Lung (tissue), 16 donors: ENCODE data around the gene GPR32. TPM values are rescaled to one million over a fixed set of nuclear protein-coding genes. Genes with fewer than 3 reads are reported as not detected.
"Not testable (repeated sequence)": the region's sequence is repeated elsewhere in the genome, so short reads cannot be mapped to it uniquely, and the experiment has no call there.

Source experiments
- ATAC-seq: fragments of 200-7000 bp; cut with Tn5 transposase; one replicate; pipeline ENCODE4 v1.9.1; 2020; ENCODE audit warnings: moderate number of reproducible peaks; ENCODE audit not compliant: insufficient read depth, low FRiP score
- DNase-seq, 3 donors: peaks; one replicate each; pipeline ENCODE4 v3.0.0-alpha.2; 2013 to 2017
- H3K27ac ChIP-seq, 2 donors: one replicate each; pipeline ENCODE4 v1.5.1; 2013; ENCODE audit warnings: mild to moderate bottlenecking in 2 of 2, moderate library complexity in 2 of 2, control low read depth in 1 of 2, inconsistent platforms in 1 of 2, low read depth in 1 of 2, low read length in 1 of 2
- H3K27me3 ChIP-seq, 3 donors: one replicate each; pipeline ENCODE4 v1.5.1; 2013; ENCODE audit warnings: low read length in 2 of 3; ENCODE audit not compliant: control insufficient read depth in 3 of 3, insufficient read depth in 3 of 3
- H3K36me3 ChIP-seq, 4 donors: one replicate each; pipeline ENCODE4 v1.5.1; 2013; ENCODE audit warnings: low read length in 4 of 4, mild to moderate bottlenecking in 1 of 4, moderate library complexity in 1 of 4; ENCODE audit not compliant: control insufficient read depth in 4 of 4, insufficient read depth in 4 of 4
- H3K4me1 ChIP-seq, 5 donors: one replicate each; pipeline ENCODE4 v1.5.1; 2013; ENCODE audit warnings: low read length in 5 of 5, mild to moderate bottlenecking in 2 of 5, moderate library complexity in 1 of 5; ENCODE audit not compliant: control insufficient read depth in 5 of 5, insufficient read depth in 5 of 5
- H3K4me3 ChIP-seq: one replicate; pipeline ENCODE4 v1.5.1; 2013; ENCODE audit warnings: mild to moderate bottlenecking, control low read depth, moderate library complexity
- H3K9ac ChIP-seq, 2 donors: one replicate each; pipeline ENCODE4 v1.5.1; 2013; ENCODE audit warnings: low read length in 2 of 2, control low read depth in 1 of 2; ENCODE audit not compliant: insufficient read depth in 1 of 2
- H3K9me3 ChIP-seq, 4 donors: one replicate each; pipeline ENCODE4 v1.5.1; 2013; ENCODE audit warnings: low read length in 3 of 4, mild to moderate bottlenecking in 1 of 4, moderate library complexity in 1 of 4; ENCODE audit not compliant: control insufficient read depth in 4 of 4, insufficient read depth in 3 of 4
- WGBS, 2 donors: extraction: QIAGEN DNeasy Blood & Tissue Kit; methylation state at CpG; one replicate each; pipeline ENCODE4 v1.1.7; 2013; 5-methylcytosine and 5-hydroxymethylcytosine counted together
- long read RNA-seq, 5 donors: transcript quantifications; one replicate each; lab custom pipeline, GENCODE V29; 2026
- polyA plus RNA-seq, 2 donors: library from polyadenylated mRNA; stranded (reverse); fragments of 200-250 nt; gene quantifications; one replicate each; pipeline ENCODE4 v1.2.1, GENCODE V29; 2013
- total RNA-seq, 2 donors: library from RNA; depleted of rRNA in 1 of 2; stranded (reverse); fragments of >200 nt in 1 of 2; gene quantifications; one replicate each; pipeline ENCODE4 v1.2.1, GENCODE V29; 2014 to 2021
- TF ChIP-seq, protein P1 (sequence below): IDR thresholded peaks from 2 replicates; pipeline ENCODE4 v1.5.1; 2012; ENCODE audit warnings: mild to moderate bottlenecking; ENCODE audit errors: control extremely low read depth, extremely low read depth
- donor health status: control.
- donor health status: control.
- donor health status: Bipolar disorder and iron deficiency.
- donor health status: healthy.
- donor health status: DM: yes; HTN: yes; CAD: no.

Gene GPR32
- not detected for total RNA-seq
- not detected for polyA plus RNA-seq
- long read RNA-seq, donor 1 = 0 reads
- long read RNA-seq, donor 2 = 0 reads
- long read RNA-seq, donor 3 = 0 reads
- long read RNA-seq, donor 4 = 0 reads
- long read RNA-seq, donor 5 = 0 reads

DNA sequence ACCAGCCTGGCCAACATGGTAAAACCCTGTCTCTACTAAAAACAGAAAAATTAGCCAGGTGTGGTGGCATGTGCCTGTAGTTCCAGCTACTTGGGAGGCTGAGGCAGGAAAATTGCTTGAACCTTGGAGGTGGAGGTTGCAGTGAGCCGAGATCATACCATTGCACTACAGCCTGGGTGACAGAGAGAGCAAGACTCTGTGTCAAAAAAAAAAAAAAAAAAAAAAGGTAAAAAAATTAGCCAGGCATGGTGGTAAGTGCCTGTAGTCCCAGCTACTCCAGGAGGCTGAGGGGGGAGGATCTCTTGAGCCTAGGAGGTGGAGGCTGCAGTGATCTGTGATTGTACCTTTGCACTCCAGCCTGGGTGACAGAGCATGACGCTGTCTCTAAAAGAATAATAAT is at the start of gene GPR32:
Gene GPR32, plus strand, starts transcription at position 301 of the 400 bp plus-strand sequence. CDS start 137 bp downstream, outside the sequence.
- not testable (repeated sequence) for H3K9me3 ChIP-seq

DNA sequence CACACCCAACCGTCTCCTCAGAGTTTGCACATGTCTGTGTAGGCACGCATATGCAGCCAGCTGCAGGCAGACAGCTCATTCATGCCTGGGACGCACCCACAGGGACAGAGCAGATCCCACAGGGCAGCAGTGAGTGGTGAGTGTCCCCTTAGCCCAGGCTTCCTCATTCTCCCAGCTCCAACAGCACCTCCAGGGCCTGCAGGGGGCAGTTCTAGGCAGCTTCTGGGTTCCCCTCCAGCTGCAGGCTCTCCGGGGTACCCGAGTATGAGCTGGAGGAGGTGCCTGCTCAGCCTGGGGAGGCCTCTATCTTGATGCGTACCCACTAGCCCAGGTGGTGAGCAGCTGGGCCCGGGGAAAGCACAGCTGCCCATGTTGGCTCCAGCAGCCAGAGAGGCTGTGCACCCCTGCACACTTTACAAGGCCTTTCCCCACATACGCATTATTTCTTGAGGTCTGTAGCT is 49.3 kb upstream of the GPR32 start:
- Histone ChIP-seq H3K27me3 (peaks cover 0 to 29% (median 0%) of the 10 kb centered on the region in 3 donors), H3K36me3 (peaks cover 0 to 3% (median 1%) of the 10 kb centered on the region in 4 donors), H3K4me1 (peaks cover 0 to 34% (median 10%) of the 10 kb centered on the region in 5 donors), H3K9ac (no peak overlapping the region), H3K27ac (no peak overlapping the region), H3K9me3 (peaks cover 0 to 8% (median 0%) of the 10 kb centered on the region in 4 donors), H3K4me3 (no peak overlapping the region)
- no peak for ATAC-seq
- no peak for DNase-seq
- TF ChIP-seq, protein P1, sequence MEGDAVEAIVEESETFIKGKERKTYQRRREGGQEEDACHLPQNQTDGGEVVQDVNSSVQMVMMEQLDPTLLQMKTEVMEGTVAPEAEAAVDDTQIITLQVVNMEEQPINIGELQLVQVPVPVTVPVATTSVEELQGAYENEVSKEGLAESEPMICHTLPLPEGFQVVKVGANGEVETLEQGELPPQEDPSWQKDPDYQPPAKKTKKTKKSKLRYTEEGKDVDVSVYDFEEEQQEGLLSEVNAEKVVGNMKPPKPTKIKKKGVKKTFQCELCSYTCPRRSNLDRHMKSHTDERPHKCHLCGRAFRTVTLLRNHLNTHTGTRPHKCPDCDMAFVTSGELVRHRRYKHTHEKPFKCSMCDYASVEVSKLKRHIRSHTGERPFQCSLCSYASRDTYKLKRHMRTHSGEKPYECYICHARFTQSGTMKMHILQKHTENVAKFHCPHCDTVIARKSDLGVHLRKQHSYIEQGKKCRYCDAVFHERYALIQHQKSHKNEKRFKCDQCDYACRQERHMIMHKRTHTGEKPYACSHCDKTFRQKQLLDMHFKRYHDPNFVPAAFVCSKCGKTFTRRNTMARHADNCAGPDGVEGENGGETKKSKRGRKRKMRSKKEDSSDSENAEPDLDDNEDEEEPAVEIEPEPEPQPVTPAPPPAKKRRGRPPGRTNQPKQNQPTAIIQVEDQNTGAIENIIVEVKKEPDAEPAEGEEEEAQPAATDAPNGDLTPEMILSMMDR = no peak
- 44 to 46% methylated on average over 8 of the region's 8 CpGs for WGBS, 2 donors

More for the DNA sequence above, at the start of gene GPR32:
- not testable (repeated sequence) for H3K4me3 ChIP-seq, DNase-seq, H3K27me3 ChIP-seq, H3K36me3 ChIP-seq, H3K4me1 ChIP-seq, H3K27ac ChIP-seq, ATAC-seq, H3K9ac ChIP-seq
- WGBS, 2 donors = 86 to 90% methylated on average over 2 of the region's 2 CpGs

DNA sequence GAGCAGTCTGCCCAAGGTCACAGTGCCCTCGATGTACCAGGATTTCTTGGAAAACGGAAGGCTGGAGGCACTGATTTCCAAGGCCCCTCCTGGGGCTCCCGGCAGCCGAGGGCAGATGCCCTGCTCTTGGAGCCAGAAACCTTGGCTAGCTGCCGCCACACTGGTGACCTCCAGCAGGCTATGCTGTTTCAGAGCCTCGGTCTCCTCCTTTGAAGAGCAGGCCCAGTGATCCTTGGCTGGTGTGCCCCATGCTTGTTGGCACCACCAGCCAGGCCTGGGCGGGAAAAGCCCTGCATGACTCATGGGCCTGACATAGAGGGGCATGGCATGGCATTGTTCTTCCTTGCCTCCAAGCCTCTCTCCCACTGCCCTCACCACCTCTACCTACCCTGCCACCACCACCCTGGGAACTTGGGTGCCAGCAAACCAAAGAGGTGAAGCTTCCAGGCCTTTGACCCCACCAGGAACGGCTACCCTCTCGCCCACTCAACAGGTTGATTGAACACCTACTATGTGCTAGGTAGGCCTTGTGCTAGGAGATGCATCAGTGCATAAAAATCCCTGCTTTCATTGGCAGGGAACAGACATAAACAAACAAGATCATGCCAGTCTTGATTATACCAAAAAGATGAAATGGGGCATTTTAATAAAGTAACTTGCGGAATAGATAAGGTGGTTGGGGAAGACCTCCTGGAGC is 48.7 kb upstream of the GPR32 start:
- H3K9ac ChIP-seq = no peak overlapping the region
- peaks cover 0 to 8% (median 0%) of the 10 kb centered on the region in 4 donors for H3K9me3 ChIP-seq
- peaks cover 0 to 29% (median 0%) of the 10 kb centered on the region in 3 donors for H3K27me3 ChIP-seq
- H3K36me3 ChIP-seq = peaks cover 0 to 8% (median 4%) of the 10 kb centered on the region in 4 donors
- H3K4me3 ChIP-seq = no peak overlapping the region
- ATAC-seq (no peak), DNase-seq (no peak)
- H3K27ac ChIP-seq = no peak overlapping the region
- peaks cover 0 to 34% (median 10%) of the 10 kb centered on the region in 5 donors for H3K4me1 ChIP-seq
- WGBS, 2 donors = 74 to 86% methylated on average over 10 of the region's 10 CpGs
- TF ChIP-seq, protein P1 = no peak
